ENCODE measurements around the gene KATNA1. TPM values are rescaled to one million over a fixed set of nuclear protein-coding genes. Genes with fewer than 3 reads are reported as not detected.
A peak's percentile ranks its signal among the peaks of the same experiment; 100 is the strongest.

The KATNA1 gene
- total and polyA plus RNA-seq, 9 of the 15 experiments (the other 6 are each of a cell fraction or from before 2014, with no cell fraction given): 22.5 to 76.9 (median 45.0) TPM

DNA sequence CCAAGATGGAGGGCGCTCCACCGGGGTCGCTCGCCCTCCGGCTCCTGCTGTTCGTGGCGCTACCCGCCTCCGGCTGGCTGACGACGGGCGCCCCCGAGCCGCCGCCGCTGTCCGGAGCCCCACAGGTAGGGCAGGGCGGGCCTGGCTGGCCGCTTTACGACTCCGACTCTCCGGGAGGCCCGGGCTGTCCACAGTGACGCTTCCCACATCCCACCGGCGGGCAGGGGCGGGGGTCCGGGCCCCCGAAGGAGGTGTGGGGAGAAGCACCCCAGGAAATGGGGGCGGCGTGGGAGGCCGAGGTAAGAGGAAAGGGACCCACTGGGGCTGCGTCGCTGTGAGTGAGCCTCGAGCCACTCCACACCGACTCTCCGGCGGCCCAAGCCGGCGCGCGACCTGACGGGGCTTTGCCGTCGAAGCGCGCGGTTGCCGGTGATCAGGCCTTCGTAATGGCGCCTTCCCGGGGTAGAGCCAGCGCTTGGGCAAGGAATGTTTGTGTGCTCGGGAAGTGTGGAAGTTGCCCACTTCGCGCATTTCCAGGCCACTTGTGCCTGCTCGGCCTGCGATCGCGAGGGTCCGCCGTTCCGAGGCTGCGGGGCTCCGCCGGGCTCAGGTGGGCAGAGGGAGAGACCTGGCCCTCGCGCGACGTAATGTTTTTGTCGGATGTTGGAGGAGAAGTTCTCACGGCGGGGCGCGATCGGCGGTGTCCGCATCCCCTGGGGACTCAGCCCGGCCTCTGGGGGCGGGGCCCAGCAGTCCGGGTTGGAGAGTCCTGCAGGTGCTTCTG, 81.9 kb downstream of the KATNA1 start (continued):
- TF ChIP-seq RBM14 (IDR thresholded peaks at IDR 0.05; ENCODE audit: borderline replicate concordance, insufficient read depth, low read depth, low read length) (0 out of 2 replicates have a peak, but pooled peaks have one; percentile 61), ZNF24 (IDR thresholded peaks at IDR 0.05) (no peak), ZNF239 (CRISPR knock-in tag; IDR thresholded peaks at IDR 0.05) (no peak), PHF8 (IDR thresholded peaks at IDR 0.05; ENCODE audit: borderline replicate concordance, low read length) (peak; percentile 76), ZKSCAN8 (CRISPR knock-in tag; IDR thresholded peaks at IDR 0.05) (no peak), CCNT2 (IDR thresholded peaks at IDR 0.05; ENCODE audit: borderline replicate concordance, extremely low read depth, insufficient read length, low read depth, low read length) (peak; percentile 14), PHF20 (IDR thresholded peaks at IDR 0.05; ENCODE audit: partially characterized antibody) (peak; percentile 55), RBM15 (IDR thresholded peaks at IDR 0.05; ENCODE audit: insufficient read depth, low read length) (no peak), ZNF57 (CRISPR knock-in tag; IDR thresholded peaks at IDR 0.05) (peak; percentile 72; the same call in 1 of the 2 replicates), ZNF232 (CRISPR knock-in tag; IDR thresholded peaks at IDR 0.05) (peak; percentile 75; the same call in 1 of the 2 replicates), EWSR1 (IDR thresholded peaks at IDR 0.05; ENCODE audit: borderline replicate concordance, low read depth, partially characterized antibody) (no peak), CBFA2T2 (conservative IDR thresholded peaks at IDR 0.05) (no peak), BRD4 (IDR thresholded peaks at IDR 0.05) (peak; percentile 79; the same call in 1 of the 2 replicates), ZSCAN29 (IDR thresholded peaks at IDR 0.05) (no peak), RBM34 (IDR thresholded peaks at IDR 0.05; ENCODE audit: borderline replicate concordance, insufficient read depth, low read length) (0 out of 2 replicates have a peak, but pooled peaks have one; percentile 75), ZSCAN32 (CRISPR knock-in tag; IDR thresholded peaks at IDR 0.05) (no peak), ZNF12 (CRISPR knock-in tag; IDR thresholded peaks at IDR 0.05) (peak; percentile 91), MTA3 (IDR thresholded peaks at IDR 0.05; ENCODE audit: borderline replicate concordance) (peak; percentile 49; the same call in 1 of the 2 replicates), TRIM28 (IDR thresholded peaks at IDR 0.05) (0 out of 2 replicates have a peak, but pooled peaks have one; percentile 32), YY1 (IDR thresholded peaks at IDR 0.05; ENCODE audit: borderline replicate concordance in 1 of 3, control insufficient read depth in 1 of 3, extremely low read depth in 1 of 3, insufficient read depth in 3 of 3, insufficient read length in 1 of 3, insufficient replicate concordance in 2 of 3, low read depth in 1 of 3, low read length in 2 of 3) (peak; percentile 53 to 90 (median 89)), ZNF316 (IDR thresholded peaks at IDR 0.05) (peak; percentile 47)
- TF ChIP-seq, protein P1, sequence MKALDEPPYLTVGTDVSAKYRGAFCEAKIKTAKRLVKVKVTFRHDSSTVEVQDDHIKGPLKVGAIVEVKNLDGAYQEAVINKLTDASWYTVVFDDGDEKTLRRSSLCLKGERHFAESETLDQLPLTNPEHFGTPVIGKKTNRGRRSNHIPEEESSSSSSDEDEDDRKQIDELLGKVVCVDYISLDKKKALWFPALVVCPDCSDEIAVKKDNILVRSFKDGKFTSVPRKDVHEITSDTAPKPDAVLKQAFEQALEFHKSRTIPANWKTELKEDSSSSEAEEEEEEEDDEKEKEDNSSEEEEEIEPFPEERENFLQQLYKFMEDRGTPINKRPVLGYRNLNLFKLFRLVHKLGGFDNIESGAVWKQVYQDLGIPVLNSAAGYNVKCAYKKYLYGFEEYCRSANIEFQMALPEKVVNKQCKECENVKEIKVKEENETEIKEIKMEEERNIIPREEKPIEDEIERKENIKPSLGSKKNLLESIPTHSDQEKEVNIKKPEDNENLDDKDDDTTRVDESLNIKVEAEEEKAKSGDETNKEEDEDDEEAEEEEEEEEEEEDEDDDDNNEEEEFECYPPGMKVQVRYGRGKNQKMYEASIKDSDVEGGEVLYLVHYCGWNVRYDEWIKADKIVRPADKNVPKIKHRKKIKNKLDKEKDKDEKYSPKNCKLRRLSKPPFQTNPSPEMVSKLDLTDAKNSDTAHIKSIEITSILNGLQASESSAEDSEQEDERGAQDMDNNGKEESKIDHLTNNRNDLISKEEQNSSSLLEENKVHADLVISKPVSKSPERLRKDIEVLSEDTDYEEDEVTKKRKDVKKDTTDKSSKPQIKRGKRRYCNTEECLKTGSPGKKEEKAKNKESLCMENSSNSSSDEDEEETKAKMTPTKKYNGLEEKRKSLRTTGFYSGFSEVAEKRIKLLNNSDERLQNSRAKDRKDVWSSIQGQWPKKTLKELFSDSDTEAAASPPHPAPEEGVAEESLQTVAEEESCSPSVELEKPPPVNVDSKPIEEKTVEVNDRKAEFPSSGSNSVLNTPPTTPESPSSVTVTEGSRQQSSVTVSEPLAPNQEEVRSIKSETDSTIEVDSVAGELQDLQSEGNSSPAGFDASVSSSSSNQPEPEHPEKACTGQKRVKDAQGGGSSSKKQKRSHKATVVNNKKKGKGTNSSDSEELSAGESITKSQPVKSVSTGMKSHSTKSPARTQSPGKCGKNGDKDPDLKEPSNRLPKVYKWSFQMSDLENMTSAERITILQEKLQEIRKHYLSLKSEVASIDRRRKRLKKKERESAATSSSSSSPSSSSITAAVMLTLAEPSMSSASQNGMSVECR (CRISPR knock-in tag; IDR thresholded peaks at IDR 0.05): peak; percentile 74
- TF ChIP-seq, protein P2, sequence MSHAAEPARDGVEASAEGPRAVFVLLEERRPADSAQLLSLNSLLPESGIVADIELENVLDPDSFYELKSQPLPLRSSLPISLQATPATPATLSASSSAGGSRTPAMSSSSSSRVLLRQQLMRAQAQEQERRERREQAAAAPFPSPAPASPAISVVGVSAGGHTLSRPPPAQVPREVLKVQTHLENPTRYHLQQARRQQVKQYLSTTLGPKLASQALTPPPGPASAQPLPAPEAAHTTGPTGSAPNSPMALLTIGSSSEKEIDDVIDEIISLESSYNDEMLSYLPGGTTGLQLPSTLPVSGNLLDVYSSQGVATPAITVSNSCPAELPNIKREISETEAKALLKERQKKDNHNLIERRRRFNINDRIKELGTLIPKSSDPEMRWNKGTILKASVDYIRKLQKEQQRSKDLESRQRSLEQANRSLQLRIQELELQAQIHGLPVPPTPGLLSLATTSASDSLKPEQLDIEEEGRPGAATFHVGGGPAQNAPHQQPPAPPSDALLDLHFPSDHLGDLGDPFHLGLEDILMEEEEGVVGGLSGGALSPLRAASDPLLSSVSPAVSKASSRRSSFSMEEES (CRISPR knock-in tag; IDR thresholded peaks at IDR 0.05): no peak
